RPMI8226 (cell line): ENCODE data around the gene PSME1.

Experiments used
- DNase-seq: peaks from one replicate; pipeline ENCODE4 v3.0.0-alpha.2; 2015

Gene PSME1

DNA sequence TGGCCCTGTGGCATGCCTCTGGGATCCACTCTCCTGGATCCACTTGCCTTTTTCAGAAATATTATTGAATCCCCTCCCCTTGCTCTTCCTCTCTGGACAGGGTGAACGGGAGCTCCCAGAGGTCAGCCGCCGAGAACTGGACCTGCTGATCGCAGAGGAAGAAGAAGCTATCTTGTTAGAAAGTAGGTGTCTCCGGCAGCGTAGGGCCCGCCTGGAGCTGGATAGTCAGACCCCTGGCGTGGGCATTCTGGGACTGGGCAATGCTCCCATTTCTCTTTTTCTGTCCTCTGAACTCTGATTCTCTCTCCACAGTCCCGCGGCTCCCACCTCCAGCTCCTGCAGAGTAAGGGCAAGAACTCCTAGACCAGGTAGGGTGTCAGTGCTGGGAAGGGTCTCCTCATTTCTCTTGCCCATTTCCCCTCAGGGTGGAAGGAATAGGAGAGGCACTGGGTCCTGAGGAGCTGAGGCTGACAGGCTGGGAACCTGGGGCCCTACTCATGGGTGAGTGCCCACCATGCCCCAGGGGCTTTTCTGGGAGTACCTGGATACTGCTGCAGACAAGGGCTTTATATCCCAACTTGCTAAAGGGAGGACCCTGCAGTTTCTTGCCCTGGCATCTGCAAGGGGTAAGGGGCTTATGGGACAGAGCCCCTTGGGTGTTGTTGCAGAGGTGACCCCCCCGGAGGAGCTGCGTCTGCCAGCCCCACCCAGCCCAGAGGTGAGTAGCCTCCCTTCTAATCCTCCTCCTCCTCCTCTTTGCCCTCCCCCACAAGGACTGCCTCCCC, 41.2 kb downstream of the PSME1 start:
- DNase-seq, result no peak

DNA sequence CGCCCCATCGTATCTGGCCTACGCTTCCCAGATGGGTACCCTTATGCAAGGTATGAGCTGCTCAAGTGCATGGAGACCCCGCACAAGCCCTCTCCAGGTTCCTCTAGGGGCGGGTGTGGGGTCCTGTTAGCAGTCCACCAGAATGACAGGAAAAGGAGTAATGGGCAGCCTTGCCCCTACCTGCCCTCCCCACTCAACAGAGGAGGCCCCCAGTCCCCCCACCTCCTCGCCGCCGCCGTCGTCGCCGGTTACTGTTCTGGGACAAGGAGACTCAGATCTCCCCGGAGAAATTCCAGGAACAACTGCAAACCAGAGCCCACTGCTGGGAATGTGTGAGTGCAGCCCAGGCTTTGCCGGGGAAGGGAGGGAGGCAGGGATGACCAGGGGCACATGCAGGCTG, 41.9 kb downstream of the PSME1 start:
- DNase-seq, result no peak

DNA sequence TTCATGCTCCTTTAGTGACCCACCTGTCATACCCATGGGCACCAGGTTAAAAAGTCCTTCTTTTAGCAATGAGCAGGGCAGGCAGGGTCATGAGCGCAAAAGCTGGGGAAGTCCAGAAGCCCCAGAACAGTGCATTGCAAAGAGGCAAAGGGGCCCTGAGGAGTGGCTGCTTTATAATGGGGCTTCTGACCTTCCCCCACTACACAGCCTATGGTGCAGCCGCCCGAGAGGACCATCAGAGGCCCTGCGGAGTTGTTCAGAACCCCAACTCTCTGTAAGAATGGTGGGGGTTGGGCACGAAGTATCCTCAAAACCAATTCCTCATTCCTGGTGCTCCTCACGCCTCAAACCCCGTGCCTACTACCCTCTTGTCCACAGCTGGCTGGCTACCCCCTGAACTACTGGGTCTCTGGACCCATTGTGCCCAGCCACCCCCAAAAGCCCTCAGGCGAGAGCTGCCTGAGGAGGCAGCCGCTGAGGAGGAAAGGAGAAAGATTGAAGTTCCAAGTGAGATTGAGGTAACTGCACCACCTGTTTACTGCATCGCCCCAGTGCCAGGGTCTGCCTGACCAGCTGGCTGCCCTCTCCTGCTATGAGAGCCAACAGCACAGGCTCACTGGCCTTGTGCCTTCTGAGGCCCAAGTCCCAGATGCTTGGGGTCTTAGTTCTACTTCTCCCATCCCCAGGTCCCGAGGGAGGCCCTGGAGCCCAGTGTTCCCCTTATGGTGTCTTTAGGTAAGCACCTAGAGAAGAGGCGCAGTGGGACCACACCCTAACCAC, 42.6 kb downstream of the PSME1 start:
- no peak for DNase-seq

DNA sequence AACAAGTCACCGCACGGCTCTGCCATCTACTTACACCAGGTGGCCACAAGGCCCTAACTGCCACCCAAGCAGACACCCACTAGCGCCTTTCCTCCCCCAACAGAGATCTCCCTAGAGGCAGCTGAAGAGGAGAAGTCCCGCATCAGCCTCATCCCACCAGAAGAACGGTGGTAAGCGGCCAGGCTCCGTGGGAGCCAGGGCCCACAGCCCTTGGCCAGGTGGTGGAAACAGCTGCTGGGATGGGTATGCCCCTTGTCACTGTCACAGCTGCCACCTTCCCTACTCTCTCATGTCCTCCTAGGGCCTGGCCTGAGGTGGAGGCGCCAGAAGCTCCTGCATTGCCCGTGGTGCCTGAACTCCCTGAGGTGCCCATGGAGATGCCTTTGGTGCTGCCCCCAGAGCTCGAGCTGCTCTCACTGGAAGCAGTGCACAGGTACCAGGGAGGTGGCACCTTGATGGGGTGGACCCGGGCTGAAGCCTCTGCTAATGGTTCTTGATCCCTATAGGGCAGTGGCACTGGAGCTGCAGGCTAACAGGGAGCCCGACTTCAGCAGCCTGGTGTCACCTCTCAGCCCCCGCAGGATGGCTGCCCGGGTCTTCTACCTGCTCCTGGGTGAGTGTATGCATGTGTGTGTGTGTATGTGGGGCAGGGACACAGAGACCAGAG, 43.4 kb downstream of the PSME1 start:
- no peak for DNase-seq

DNA sequence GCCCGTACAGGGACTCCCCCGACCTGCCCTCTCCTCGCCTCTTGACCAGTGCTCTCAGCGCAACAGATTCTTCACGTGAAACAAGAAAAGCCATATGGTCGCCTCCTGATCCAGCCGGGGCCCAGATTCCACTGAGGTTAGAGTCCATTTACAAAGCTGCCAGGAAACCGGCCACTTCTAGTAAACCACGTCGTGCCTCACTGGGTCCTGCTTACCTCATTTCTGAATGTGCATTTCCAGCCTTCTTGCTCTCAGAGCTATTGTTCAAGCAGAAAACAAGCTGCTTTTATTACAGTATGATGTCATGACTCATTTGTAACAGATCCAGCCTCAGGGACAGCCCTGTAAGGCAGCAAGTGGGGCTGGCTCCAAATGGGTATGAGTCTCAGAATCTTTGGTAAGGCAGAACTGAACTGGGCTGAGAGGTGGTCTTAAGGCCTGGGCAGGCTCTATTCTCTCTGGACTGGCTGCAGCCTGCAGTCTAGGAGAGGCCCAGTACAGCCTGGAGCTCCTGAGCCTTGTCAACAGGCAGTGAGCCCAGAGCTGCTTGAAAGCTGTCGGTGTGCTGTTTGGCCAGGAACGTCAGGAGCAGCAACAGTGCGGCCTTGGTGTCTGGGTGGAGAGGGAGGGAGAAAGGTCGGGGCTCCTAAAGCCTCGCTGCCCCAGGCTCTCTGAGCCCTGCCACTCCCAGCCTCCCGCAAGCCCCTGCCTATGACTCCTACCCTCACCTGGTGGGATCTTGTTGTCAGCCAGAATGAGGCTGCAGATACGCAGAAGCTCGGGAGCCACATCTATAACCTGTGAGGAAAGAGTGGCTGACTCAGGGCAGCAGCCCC, 44.2 kb downstream of the PSME1 start:
- DNase-seq, result no peak

DNA sequence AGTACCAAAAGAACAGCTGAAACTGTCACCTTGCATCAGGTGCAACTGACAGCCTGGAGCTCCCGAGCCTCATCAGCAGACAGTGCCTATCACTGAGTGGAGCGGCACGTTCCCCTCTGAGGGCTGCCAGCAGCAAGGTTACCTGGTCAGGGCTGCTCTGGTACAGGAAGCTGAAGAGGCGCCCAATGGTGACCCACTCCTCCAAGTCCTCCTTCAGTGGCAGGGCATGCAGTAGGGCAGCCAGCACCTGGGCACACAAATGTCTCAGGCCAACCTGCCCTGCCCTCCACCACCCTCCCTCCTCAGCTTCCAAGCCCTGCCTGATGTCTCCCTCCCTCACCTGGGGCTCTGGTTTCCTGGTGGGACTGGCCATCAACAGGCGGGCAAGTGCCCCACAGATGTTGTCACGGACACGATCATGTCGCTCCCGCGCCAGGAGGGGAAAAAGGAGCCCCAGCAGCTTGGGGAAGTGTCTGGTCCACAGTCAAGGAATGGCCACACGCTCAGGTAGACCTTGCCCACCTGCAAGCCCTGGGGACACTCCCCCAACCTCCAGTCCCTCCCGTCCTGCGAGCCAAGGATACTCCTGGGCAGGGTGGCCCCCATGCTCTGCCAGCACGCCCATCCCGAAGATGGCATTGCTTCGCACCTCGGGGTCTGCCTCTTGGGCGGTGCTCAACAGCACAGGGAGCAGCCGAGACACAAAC, 45.5 kb downstream of the PSME1 start:
- DNase-seq, result no peak

DNA sequence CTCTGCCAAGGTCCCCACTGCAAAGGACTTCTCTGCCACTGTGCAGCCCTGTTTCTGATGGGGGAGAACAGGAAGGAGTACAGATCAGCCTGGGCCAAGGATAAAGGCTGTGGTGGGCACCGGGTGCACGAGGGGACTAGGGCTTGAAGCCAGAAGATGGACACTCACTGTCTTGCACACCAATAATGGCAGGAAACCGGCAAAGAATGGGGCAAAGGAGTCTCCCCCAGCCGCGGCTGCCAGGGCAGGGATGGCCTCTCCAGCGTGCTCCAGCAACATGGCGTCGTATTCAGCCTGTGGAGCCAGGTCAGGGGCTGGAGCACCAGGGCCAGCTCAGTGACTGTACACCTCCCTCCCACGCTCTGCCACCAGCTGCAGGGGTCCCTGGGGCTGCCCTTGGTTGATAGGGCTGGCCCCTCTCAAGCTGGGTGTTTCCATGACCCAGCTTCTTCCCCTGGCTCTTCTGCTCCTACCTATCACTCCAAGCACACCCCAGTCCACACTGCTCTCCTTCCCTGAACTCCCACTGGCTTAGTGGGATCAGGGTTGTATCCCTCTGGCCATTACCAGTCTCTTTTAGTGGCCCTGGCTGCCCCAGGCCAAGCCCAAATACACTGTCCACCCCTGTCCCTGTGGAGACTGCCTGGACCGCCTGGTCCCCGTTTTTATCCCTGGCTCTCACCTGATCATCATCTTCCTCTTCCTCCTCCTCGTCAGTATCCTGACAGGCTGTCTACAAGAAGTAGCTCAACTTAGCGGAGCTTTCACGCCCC, 46.3 kb downstream of the PSME1 start:
- DNase-seq, result no peak

DNA sequence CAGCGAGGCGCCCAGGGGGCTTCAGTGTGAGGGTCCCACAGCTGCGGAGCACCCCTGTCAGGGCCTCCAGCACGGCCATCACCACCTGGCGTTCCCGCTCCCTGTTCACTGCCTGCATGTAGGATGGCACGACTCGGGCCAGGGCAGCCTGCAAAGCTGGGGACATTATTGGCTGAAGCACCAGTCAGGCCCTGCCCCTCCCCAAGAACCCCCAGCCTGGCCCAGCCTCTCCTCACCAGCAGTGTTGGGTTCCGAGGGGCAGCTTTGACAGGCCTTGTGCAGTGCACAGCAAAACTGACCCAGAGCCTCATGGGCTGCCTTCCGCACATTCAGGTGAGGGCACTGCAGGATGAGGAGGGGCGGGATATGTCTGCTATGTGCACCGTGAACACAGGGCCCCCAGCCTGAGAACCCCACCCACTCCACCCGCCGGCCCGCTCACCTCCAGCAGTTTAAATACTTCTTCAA, 47.1 kb downstream of the PSME1 start:
- no peak for DNase-seq

DNA sequence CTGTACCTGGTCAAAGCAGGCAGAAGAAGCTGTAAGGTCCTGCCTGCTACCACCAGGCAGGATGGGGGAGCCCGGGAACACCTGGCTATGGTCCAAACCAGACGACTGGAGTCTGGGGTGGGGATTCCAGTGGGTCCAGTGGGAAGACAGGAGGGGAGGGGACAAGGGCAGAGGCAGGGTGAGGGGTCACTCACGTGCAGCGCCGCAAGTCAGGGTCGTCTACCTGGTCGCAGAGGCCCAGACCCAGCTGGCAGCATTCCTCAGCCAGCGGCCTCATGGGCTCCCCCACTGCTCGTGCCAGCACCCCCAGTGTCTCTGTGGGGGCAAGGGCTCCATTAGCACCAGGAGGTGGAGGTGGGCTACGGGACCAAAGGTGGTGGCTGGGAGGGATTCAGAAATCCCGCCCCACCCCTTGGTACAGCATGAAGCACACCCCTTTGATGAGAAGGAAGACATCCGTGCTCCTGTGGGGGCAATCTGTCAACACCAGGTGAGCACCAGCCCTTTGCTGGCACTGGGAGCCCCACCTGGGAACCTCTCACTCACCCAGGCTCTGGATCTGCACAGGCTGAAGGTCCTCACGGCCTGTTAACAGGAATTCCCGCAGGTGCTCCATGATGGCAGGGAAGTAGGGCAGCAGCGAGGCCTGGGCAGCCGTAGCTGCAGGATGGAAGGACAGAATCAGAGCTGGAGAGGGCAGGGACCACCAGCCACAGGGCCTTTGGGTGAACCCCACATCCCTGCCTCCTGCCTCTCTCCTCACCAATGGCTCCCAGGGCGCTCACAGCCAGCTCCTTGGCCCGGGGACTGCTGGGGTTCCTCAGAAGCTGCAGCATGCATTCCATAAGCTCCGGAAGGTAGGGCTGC, 48.3 kb downstream of the PSME1 start:
- DNase-seq, result no peak

DNA sequence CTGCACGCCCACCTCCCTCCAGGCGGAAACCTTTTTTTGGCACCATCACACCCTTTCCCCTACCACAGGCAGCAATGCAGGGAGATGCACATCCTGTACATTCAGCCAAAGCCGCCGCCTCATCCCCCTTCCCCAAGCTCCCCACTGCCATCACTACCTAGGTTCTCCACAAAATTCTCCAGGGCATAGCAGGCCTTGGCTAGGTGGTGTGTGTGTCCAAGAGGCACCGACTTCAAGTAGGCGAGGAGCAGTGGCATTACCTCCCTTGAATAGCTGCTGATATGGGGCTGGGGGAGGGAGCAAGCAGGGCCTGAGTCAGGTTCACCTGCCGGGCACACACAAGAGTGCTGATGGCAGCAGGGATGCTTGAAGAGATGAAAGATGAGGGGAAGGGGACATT, 49.0 kb downstream of the PSME1 start:
- no peak for DNase-seq

DNA sequence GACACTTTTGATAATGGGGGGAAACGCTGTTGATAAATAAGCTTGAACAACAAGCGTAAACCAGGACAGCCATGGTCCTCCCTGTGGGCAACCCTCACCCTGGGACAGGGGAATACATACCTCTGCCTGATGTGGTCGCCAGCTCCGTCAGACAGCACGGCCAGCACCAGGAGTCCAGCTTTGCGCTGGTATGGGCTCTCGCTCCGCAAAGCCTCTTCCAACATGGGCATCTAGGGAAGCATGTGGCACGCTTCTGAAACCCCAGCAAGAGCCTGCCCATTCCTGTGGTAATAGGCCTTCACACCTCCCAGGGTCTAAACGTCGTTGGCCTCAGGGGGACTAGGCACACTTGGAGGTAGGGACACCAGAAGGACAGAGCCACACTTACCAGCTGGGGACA, 49.7 kb downstream of the PSME1 start:
- DNase-seq, result no peak

DNA sequence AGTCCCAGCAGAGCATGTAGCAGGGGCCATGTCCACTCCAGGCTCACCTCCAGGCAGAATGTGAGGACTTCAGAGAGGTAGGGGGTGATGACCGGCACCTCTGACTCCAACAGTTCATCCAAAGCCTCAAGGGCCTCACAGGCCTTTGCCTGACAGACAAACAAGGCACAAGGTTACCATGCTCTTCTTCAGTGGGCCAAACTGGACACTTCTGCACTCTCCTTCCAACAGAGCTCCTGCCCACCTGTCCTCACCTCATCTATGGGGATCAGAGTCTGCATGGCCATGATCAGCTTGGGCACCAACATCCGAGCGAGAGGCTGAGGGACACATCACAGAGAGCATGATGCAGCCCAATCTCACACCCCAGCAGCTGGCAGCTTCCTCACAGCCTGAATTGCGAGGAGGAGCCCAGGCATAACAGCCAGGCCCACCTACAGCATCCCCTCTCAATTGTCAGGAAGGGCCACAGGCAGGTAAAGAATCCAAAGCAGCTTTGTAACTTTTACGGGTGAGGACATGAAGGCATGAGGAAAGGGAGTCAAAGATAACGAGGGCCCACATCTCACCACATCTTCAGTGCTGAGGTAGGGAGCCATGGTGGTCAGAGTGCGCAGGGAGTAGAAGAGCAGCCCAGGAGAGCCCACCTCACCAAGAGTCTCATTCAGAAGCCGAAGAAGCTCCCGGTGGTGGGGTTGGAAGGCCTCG, 51.0 kb downstream of the PSME1 start:
- no peak for DNase-seq

DNA sequence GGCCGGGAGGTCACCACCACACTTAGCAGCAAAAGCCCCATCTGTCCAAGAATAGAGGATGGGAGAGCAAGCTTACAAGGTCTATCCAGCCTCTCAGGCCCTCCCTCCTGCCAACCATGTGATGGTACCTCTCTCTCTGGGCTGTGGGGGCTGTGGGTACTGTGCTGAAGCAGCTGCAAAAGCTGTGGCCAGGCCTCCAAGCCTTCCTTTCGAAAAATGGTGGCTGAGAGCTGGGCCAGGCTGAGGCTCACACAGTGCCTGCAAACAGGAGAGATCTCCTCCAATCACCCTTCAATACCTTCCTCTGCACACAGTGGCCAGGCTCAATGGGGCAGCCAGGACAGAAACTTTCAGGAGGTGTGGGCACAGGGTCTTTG, 51.5 kb downstream of the PSME1 start:
- no peak for DNase-seq
